Stomach (tissue), 9 donors: Measurements from ENCODE around the gene RPS16. TPM values are rescaled to one million over a fixed set of nuclear protein-coding genes. Genes with fewer than 3 reads are reported as not detected.

Source experiments
- DNase-seq, 2 donors: peaks; one replicate each; pipeline versions ENCODE4 v3.0.0 to v3.0.0-alpha.2; 2013 to 2019
- H3K27ac ChIP-seq, 5 donors: fragments of 200-600 bp in 4 of 5; sonication (generic) in 4 of 5; one replicate each; pipeline ENCODE4 v1.5.1; 2013 to 2019; ENCODE audit warnings: mild to moderate bottlenecking in 1 of 5, moderate library complexity in 1 of 5
- H3K27me3 ChIP-seq, 3 donors: fragments of 200-600 bp; sonication (generic); one replicate each; pipeline ENCODE4 v1.5.1; 2017 to 2019; ENCODE audit warnings: mixed run types in 1 of 3
- H3K36me3 ChIP-seq, 4 donors: fragments of 200-600 bp; sonication (generic); 1 replicate in 3 of 4; 2 replicates in 1 of 4; pipeline ENCODE4 v1.5.1; 2016 to 2019
- H3K4me1 ChIP-seq, 4 donors: fragments of 200-600 bp; sonication (generic); one replicate each; pipeline ENCODE4 v1.5.1; 2016 to 2019
- H3K4me3 ChIP-seq, 4 donors: fragments of 200-600 bp; sonication (generic) in 3 of 4; one replicate each; pipeline ENCODE4 v1.5.1; 2016 to 2019; ENCODE audit warnings: mild to moderate bottlenecking in 1 of 4
- H3K9me3 ChIP-seq, 4 donors: fragments of 200-600 bp; sonication (generic); one replicate each; pipeline ENCODE4 v1.5.1; 2016 to 2019
- CTCF ChIP-seq, 7 experiments: fragments of 450-650 bp in 4 of 7; fragments of 200-600 bp in 3 of 7; sonication (generic) in 3 of 7; IDR thresholded peaks; one replicate each; pipeline ENCODE4 v1.5.1; 2016 to 2019; ENCODE audit warnings: antibody characterized with exemption in 7 of 7, control low read depth in 2 of 7, mild to moderate bottlenecking in 1 of 7
- EP300 ChIP-seq: sonication (generic); formaldehyde crosslinking; IDR thresholded peaks from one replicate; pipeline ENCODE4 v1.6.1; 2017; ENCODE audit warnings: antibody characterized with exemption
- POLR2A ChIP-seq, 4 donors: fragments of 450-650 bp; IDR thresholded peaks; one replicate each; pipeline ENCODE4 v1.6.1; 2016; ENCODE audit warnings: antibody characterized with exemption in 4 of 4, control low read depth in 2 of 4, mild to moderate bottlenecking in 1 of 4, moderate library complexity in 1 of 4
- POLR2AphosphoS5 ChIP-seq, 3 donors: sonication (generic); formaldehyde crosslinking; IDR thresholded peaks; one replicate each; pipeline ENCODE4 v1.6.1; 2016; ENCODE audit warnings: antibody characterized with exemption in 3 of 3
- WGBS, 5 donors: extraction: QIAGEN DNeasy Blood & Tissue Kit in 3 of 5; methylation state at CpG; one replicate each; pipeline versions ENCODE4 v1.1.5 to v1.1.7; 2013 to 2018; 5-methylcytosine and 5-hydroxymethylcytosine counted together
- intact Hi-C: fragments of 100-400 bp; cut with DNase I; formaldehyde crosslinking; loops from one replicate; pipeline ENCODE4 v1.15.1; 2023; ENCODE audit warnings: low total_unique reads
- polyA plus RNA-seq, 3 donors: library from polyadenylated mRNA; stranded (reverse); fragments of 200-250 nt; gene quantifications; one replicate each; pipeline ENCODE4 v1.2.3, GENCODE V29; 2013
- total RNA-seq, 5 donors: library from RNA; depleted of rRNA; stranded (reverse); fragments of >200 nt; gene quantifications; one replicate each; pipeline versions ENCODE4 v1.1.0 to v1.2.3, GENCODE V29; 2014 to 2016
- donor health status: healthy with polysubstance abuse.
- donor health status: Bipolar disorder and iron deficiency.
- donor health status: healthy.

Gene RPS16
- total and polyA plus RNA-seq, 8 donors, result 69.0 to 4,294 (median 2,267) TPM

- 3 to 5% (median 4%) methylated on average over 17 of the region's 17 CpGs for WGBS, 5 donors
- Histone ChIP-seq H3K4me3 (peak overlapping the region; percentile 68 to 97 (median 86)), H3K27me3 (no peaks in the 10 kb centered on the region), H3K9me3 (no peaks in the 10 kb centered on the region), H3K4me1 (peaks cover 24 to 58% (median 45%) of the 10 kb centered on the region in 4 donors), H3K36me3 (peaks cover 0 to 18% (median 9%) of the 10 kb centered on the region in 4 donors), H3K27ac (peak overlapping the region; percentile 78 to 96 (median 94))
- peak in 1 of 2 donors; percentile 57 for DNase-seq
- intact Hi-C loops, result no loop called here
- TF ChIP-seq POLR2AphosphoS5 (IDR thresholded peaks at IDR 0.05), result no peak
- no peak for TF ChIP-seq EP300
- no peak for TF ChIP-seq CTCF (IDR thresholded peaks at IDR 0.05)
- no peak for TF ChIP-seq POLR2A (IDR thresholded peaks at IDR 0.05)
Measured at GRCh38 chr19:39444598-39445195, 8.9 kb upstream of the RPS16 start.

DNA sequence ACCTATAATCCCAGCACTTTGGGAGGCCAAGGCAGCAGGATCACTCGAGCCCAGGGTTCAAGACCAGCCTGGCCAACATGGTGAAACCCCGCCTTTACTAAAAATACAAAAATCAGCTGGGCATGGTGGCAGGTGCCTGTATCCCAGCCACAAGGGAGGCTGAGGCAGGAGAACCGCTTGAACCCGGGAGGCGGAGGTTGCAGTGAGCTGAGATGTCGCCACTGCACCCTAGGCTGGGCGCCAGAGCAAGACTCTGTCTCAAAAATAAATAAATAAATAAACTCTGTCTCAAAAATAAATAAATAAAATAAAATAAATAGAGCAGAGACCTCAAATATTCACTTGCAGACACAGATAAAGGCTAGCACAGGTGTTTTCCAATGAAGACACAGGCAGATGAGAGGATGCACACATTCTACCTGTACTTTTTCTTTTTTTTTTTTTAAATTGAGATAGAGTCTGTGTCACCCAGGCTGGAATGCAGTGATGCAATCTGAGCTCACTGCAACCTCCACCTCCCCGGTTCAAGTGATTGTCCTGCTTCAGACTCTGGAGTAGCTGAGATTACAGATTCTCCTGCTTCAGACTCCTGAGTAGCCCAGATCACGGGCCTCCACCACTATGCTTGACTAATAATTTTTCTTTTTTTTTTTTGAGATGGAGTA, 2.7 kb upstream of the RPS16 start:
- 81 to 85% (median 81%) methylated on average over 9 of the region's 9 CpGs for WGBS, 5 donors
- Histone ChIP-seq H3K36me3 (peaks cover 12 to 16% (median 13%) of the 10 kb centered on the region in 4 donors), H3K9me3 (no peaks in the 10 kb centered on the region), H3K4me3 (no peak overlapping the region), H3K27me3 (no peaks in the 10 kb centered on the region), H3K4me1 (peaks cover 29 to 38% (median 33%) of the 10 kb centered on the region in 4 donors), H3K27ac (no peak overlapping the region)
- intact Hi-C loops, result no loop called here
- TF ChIP-seq CTCF (IDR thresholded peaks at IDR 0.05) (no peak), EP300 (no peak)
- DNase-seq, result no peak

DNA sequence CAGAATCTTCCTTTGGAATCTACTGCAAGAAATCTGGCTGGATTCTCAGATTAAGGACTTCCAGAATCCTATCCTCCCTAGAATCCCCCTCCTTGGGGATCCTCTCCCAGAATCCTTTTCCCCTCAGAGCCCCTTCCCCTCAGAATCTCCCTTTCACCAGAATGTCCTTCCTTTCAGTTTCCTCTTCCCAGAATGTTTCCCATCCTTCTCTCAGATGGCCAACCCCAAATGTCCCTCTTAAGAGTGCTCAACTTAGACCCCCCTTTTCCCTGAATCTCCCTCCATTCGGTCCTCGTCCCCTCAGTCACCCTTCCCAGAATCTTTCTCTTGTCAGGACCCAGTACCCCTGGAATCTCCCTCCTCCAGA, 584 bp upstream of the RPS16 start:
- H3K27ac ChIP-seq, result peak overlapping the region; percentile 76 to 95 (median 89)
- no peak for TF ChIP-seq EP300
- no peak for TF ChIP-seq CTCF (IDR thresholded peaks at IDR 0.05)
- TF ChIP-seq POLR2AphosphoS5 (IDR thresholded peaks at IDR 0.05), result no peak
- no peak for TF ChIP-seq POLR2A (IDR thresholded peaks at IDR 0.05)
- intact Hi-C loops, result no loop called here
- H3K27me3 ChIP-seq, result no peaks in the 10 kb centered on the region
- H3K4me1 ChIP-seq, result peaks cover 29 to 59% (median 39%) of the 10 kb centered on the region in 4 donors
- 0 to 14% (median 0%) methylated on average over 2 of the region's 2 CpGs for WGBS, 5 donors
- H3K9me3 ChIP-seq, result no peaks in the 10 kb centered on the region
- peak overlapping the region; percentile 87 to 96 (median 90) for H3K4me3 ChIP-seq
- peaks cover 30 to 32% (median 30%) of the 10 kb centered on the region in 4 donors for H3K36me3 ChIP-seq
- DNase-seq, result peak in 1 of 2 donors; percentile 47

DNA sequence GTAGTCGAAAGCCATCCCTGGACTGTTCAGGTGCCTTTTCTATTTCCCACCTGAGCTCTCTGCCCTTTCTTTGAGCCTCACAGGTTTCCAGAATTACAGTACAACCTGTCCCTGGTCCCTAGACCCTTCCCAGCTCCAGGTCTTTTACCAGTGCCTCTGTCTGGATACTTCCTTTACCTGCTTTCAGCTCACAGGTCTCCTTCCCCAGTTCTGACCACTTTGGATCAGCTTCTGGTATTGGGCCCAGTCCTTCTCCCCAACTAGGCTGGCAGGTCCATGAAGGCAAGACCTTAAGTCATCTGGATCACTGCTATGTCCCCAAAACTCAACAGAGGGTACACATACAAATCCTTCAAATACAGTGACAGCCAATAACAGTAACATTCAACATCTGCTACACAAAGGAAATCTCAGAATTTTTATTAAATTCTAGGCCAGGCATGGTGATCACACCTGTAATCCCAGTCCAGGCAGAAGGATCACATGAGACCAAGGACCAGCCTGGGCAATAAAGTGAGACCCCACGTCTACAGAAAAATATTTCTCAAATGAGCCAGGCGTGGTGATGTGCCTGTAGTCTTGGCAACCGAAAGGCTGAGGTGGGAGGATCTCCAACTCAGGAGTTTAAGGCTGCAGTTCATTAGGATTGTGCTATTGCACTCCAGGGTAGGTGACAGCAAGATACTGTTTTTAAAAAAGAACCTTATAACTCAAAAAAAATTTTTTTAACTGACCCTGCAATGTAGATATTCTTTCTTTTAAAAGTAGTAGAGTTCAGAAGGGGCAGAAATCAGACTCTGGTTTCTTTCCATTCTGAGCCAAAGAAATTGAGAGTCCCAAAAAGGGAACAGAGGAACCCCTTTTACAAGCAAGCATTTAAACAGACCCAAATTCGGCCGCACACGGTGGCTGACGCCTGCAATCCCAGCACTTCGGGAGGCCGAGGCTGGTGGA, 1.3 kb downstream of the RPS16 start:
- intact Hi-C loops, result no loop called here
- H3K4me1 ChIP-seq, result peaks cover 30 to 62% (median 41%) of the 10 kb centered on the region in 4 donors
- 44 to 60% (median 52%) methylated on average over 10 of the region's 10 CpGs for WGBS, 5 donors

More for the DNA sequence above, 1.3 kb downstream of the RPS16 start:
- Histone ChIP-seq H3K4me3 (peak overlapping the region; percentile 87 to 96 (median 90)), H3K9me3 (no peaks in the 10 kb centered on the region), H3K27ac (peak overlapping the region in 4 of 5 donors; percentile 87 to 95 (median 90)), H3K27me3 (no peaks in the 10 kb centered on the region), H3K36me3 (peaks cover 30 to 32% (median 30%) of the 10 kb centered on the region in 4 donors)
- TF ChIP-seq EP300, result no peak
- TF ChIP-seq POLR2AphosphoS5 (IDR thresholded peaks at IDR 0.05), result no peak
- TF ChIP-seq POLR2A (IDR thresholded peaks at IDR 0.05), result no peak
- DNase-seq, result no peak
